WTC11 (cell line): ENCODE results near the gene TTLL13. TPM values are rescaled to one million over a fixed set of nuclear protein-coding genes. Genes with fewer than 3 reads are reported as not detected.
"Not testable (repeated sequence)": the region's sequence is repeated elsewhere in the genome, so short reads cannot be mapped to it uniquely, and the experiment has no call there.

ENCODE experiments used
- ATAC-seq: fragments of 200-7000 bp; cut with Tn5 transposase; 2 replicates; pipeline ENCODE4 v1.10.0; 2021; ENCODE audit warnings: mild to moderate bottlenecking, moderate library complexity
- CTCF ChIA-PET: fragments of 300-600 bp; sonication (Branson Sonifier 250); formaldehyde crosslinking; loops from one replicate; lab custom pipeline; 2021; ENCODE audit warnings: antibody characterized with exemption; lab: Charles Lee
- POLR2A ChIA-PET: fragments of 350-600 bp; sonication (Branson Sonifier 250); formaldehyde crosslinking; loops from one replicate; lab custom pipeline; 2021; ENCODE audit warnings: antibody characterized with exemption; lab: Charles Lee
- DNase-seq: peaks from one replicate; pipeline ENCODE4 v3.0.0; 2021; ENCODE audit warnings: low spot score
- H3K27ac Mint-ChIP-seq: 2 replicates; pipeline ENCODE4 v1.8.0; 2021; ENCODE audit warnings: mixed read lengths
- H3K27me3 Mint-ChIP-seq: 2 replicates; pipeline ENCODE4 v1.8.0; 2021; ENCODE audit warnings: low read depth, mild to moderate bottlenecking, moderate library complexity, mixed read lengths
- H3K36me3 Mint-ChIP-seq: 2 replicates; pipeline ENCODE4 v1.8.0; 2021; ENCODE audit warnings: mixed read lengths
- H3K4me1 Mint-ChIP-seq: 2 replicates; pipeline ENCODE4 v1.8.0; 2022; ENCODE audit warnings: mixed read lengths
- H3K4me3 Mint-ChIP-seq: 2 replicates; pipeline ENCODE4 v1.8.0; 2021; ENCODE audit warnings: mild to moderate bottlenecking, moderate library complexity, mixed read lengths
- H3K9me3 Mint-ChIP-seq: 2 replicates; pipeline ENCODE4 v1.8.0; 2021; ENCODE audit warnings: mixed read lengths
- CDX4 ChIP-seq: fragments of 250-450 bp; sonication (Bioruptor Pico); IDR thresholded peaks from 2 replicates; pipeline ENCODE4 v1.9.0; 2021; ENCODE audit warnings: moderate library complexity, mild to moderate bottlenecking, inconsistent platforms, borderline replicate concordance
- CREM ChIP-seq: sonication (generic); formaldehyde crosslinking; IDR thresholded peaks from 2 replicates; pipeline ENCODE4 v1.8.1; 2022; ENCODE audit warnings: mild to moderate bottlenecking, missing genetic modification reagents, moderate library complexity
- GABPB1 ChIP-seq: sonication (generic); formaldehyde crosslinking; IDR thresholded peaks from 2 replicates; pipeline ENCODE4 v1.8.1; 2023; ENCODE audit warnings: mild to moderate bottlenecking, missing genetic modification reagents
- JAZF1 ChIP-seq: fragments of 250-450 bp; sonication (Bioruptor Pico); IDR thresholded peaks from 2 replicates; pipeline ENCODE4 v1.9.0; 2021; ENCODE audit warnings: moderate library complexity, mild to moderate bottlenecking, inconsistent platforms
- MYBL2 ChIP-seq: sonication (generic); formaldehyde crosslinking; IDR thresholded peaks from 2 replicates; pipeline ENCODE4 v1.8.1; 2023; ENCODE audit warnings: mild to moderate bottlenecking, moderate library complexity, missing genetic modification reagents
- NR1H2 ChIP-seq: sonication (generic); formaldehyde crosslinking; IDR thresholded peaks from 2 replicates; pipeline ENCODE4 v1.9.0; 2021; ENCODE audit warnings: mild to moderate bottlenecking, moderate library complexity, missing genetic modification reagents
- ZBTB21 ChIP-seq: sonication (generic); formaldehyde crosslinking; IDR thresholded peaks from 2 replicates; pipeline ENCODE4 v1.8.1; 2023; ENCODE audit warnings: mild to moderate bottlenecking, missing genetic modification reagents, borderline replicate concordance
- ZNF121 ChIP-seq: sonication (generic); formaldehyde crosslinking; IDR thresholded peaks from 2 replicates; pipeline ENCODE4 v1.8.0; 2023; ENCODE audit warnings: missing genetic modification reagents
- ZNF317 ChIP-seq: sonication (generic); formaldehyde crosslinking; IDR thresholded peaks from 2 replicates; pipeline ENCODE4 v1.8.1; 2023; ENCODE audit warnings: low read depth, mild to moderate bottlenecking, moderate library complexity, missing genetic modification reagents, borderline replicate concordance
- ZNF425 ChIP-seq: fragments of 250-450 bp; sonication (Bioruptor Pico); conservative IDR thresholded peaks from 2 replicates; pipeline ENCODE4 v1.9.0; 2021; ENCODE audit warnings: mild to moderate bottlenecking
- total RNA-seq: library from RNA; stranded (reverse); gene quantifications from 3 replicates; pipeline ENCODE4 v1.2.3, GENCODE V29; 2021
- TF ChIP-seq, protein P1 (sequence below): sonication (generic); formaldehyde crosslinking; IDR thresholded peaks from 2 replicates; pipeline ENCODE4 v1.8.0; 2022; ENCODE audit warnings: mild to moderate bottlenecking, missing genetic modification reagents
- TF ChIP-seq, protein P2 (sequence below): sonication (generic); formaldehyde crosslinking; IDR thresholded peaks from 2 replicates; pipeline ENCODE4 v1.8.1; 2022; ENCODE audit warnings: mild to moderate bottlenecking, missing genetic modification reagents, moderate library complexity, borderline replicate concordance
- TF ChIP-seq, protein P3 (sequence below): sonication (generic); formaldehyde crosslinking; IDR thresholded peaks from 2 replicates; pipeline ENCODE4 v1.8.0; 2022; ENCODE audit warnings: mild to moderate bottlenecking, missing genetic modification reagents

TTLL13 gene
- total RNA-seq, 1 experiment from 2014 or later, result 0.48 TPM

- no peak for TF ChIP-seq GABPB1 (CRISPR knock-in tag)
Observed at GRCh38 chr15:90271459-90272166, 22.3 kb downstream of the TTLL13 start (continued).

DNA sequence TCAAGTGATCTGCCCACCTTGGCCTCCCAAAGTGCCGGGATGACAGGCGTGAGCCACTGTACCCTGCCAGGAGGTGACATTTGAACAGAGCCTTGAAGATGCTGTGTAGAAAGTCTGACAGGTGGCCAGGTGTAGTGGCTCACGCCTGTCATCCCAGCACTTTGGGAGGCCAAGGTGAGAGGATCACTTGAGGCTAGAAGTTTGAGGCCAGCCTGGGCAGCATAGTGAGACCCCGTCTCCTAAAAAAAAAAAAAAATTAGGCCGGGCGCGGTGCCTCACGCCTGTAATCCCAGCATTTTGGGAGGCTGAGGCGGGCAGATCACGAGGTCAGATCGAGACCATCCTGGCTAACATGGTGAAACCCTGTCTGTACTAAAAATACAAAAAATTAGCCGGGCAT, 29.1 kb downstream of the TTLL13 start:
- not testable (repeated sequence) for H3K36me3 Mint-ChIP-seq, H3K27ac Mint-ChIP-seq, H3K9me3 Mint-ChIP-seq, H3K4me1 Mint-ChIP-seq, DNase-seq, H3K27me3 Mint-ChIP-seq, ATAC-seq, H3K4me3 Mint-ChIP-seq
- ChIA-PET POLR2A (interaction anchor here (0.7 kb wide), 1 partner anchor 17 kb away, joined by 4 read pairs; no protein-coding TSS in a partner anchor), CTCF (interaction anchor here (2.6 kb wide), 1 partner anchor 15 kb away, joined by 11 read pairs; no protein-coding TSS in a partner anchor)
- 0 out of 2 replicates have a peak, but pooled peaks have one; percentile 36 for TF ChIP-seq ZNF121 (CRISPR knock-in tag)

DNA sequence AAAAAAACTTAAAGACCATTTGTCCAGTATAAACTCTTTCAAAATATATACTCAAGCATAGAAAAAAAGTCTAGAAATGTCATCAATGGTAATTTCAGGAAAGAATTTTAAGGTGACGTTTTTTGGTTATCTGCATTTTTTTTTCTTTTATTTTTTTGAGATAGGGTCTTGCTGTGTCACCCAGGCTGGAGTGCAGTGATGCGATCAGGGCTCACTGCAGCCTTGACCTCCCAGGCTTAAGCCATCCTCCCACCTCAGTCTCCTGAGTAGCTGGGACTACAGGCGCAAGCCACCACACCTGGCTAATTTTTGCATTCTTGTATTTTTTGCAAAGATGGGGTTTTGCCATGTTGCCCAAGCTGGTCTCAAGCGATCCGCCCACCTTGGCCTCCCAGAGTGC, 31.4 kb downstream of the TTLL13 start:
- POLR2A ChIA-PET, result interaction anchor here (0.6 to 1.5 kb wide), 2 partner anchors 31 to 181 kb away, joined by 3 to 4 read pairs; partner anchors contain the start of gene TTLL13
- not testable (repeated sequence) for H3K4me1 Mint-ChIP-seq, H3K36me3 Mint-ChIP-seq, H3K27me3 Mint-ChIP-seq, H3K4me3 Mint-ChIP-seq, ATAC-seq, H3K27ac Mint-ChIP-seq, DNase-seq, H3K9me3 Mint-ChIP-seq
- CTCF ChIA-PET, result interaction anchor here (1.0 to 2.6 kb wide), 6 partner anchors 12 to 137 kb away, joined by 3 to 11 read pairs (median 5); partner anchors contain the start of gene TTLL13

GRCh38 chr15:90281637-90282036, 32.3 kb downstream of the TTLL13 start:
- H3K4me3 Mint-ChIP-seq, H3K27me3 Mint-ChIP-seq, H3K36me3 Mint-ChIP-seq, H3K27ac Mint-ChIP-seq, ATAC-seq, DNase-seq, H3K9me3 Mint-ChIP-seq, H3K4me1 Mint-ChIP-seq, POLR2A ChIA-PET: not testable (repeated sequence)
- CTCF ChIA-PET, result interaction anchor here (0.7 to 3.1 kb wide), 4 partner anchors 12 to 138 kb away, joined by 3 to 12 read pairs (median 4); no protein-coding TSS in a partner anchor

DNA sequence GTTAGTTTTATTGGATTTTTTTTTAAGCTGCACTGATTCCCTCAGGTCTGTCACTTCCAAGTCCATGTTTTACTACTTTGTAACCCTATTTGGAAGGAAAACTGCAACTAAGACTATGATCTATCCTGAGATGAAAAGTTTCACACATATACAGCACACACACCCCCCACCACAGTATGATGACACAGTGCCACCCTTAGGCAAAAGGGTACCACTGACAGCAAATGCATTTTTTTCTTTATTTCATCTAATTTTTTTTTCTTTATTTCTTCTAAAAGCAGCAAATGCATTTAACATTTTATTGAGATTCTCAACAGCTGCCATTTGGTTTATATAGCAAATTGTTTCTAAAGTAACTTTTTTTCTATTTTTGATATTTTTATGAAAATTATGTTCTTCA, 37.3 kb downstream of the TTLL13 start:
- DNase-seq (no peak), ATAC-seq (peak; percentile 64)
- no peak overlapping the region for H3K4me3 Mint-ChIP-seq
- no peaks in the 10 kb centered on the region for H3K9me3 Mint-ChIP-seq
- H3K4me1 Mint-ChIP-seq, result peaks cover 15% of the 10 kb centered on the region
- POLR2A ChIA-PET, result interaction anchor here (0.9 kb wide), 1 partner anchor 21 kb away, joined by 3 read pairs; the partner anchor contains the start of gene NGRN
- no peaks in the 10 kb centered on the region for H3K27me3 Mint-ChIP-seq
- H3K36me3 Mint-ChIP-seq, result no peaks in the 10 kb centered on the region
- no peak overlapping the region for H3K27ac Mint-ChIP-seq
- CTCF ChIA-PET, result interaction anchor here (1.0 to 3.1 kb wide), 6 partner anchors 14 to 143 kb away, joined by 3 to 14 read pairs (median 4); partner anchors contain the start of genes CIB1 and GDPGP1
- TF ChIP-seq ZBTB21 (CRISPR knock-in tag), result no peak
- TF ChIP-seq, protein P1, sequence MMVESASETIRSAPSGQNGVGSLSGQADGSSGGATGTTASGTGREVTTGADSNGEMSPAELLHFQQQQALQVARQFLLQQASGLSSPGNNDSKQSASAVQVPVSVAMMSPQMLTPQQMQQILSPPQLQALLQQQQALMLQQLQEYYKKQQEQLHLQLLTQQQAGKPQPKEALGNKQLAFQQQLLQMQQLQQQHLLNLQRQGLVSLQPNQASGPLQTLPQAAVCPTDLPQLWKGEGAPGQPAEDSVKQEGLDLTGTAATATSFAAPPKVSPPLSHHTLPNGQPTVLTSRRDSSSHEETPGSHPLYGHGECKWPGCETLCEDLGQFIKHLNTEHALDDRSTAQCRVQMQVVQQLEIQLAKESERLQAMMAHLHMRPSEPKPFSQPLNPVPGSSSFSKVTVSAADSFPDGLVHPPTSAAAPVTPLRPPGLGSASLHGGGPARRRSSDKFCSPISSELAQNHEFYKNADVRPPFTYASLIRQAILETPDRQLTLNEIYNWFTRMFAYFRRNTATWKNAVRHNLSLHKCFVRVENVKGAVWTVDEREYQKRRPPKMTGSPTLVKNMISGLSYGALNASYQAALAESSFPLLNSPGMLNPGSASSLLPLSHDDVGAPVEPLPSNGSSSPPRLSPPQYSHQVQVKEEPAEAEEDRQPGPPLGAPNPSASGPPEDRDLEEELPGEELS, result no peak
- TF ChIP-seq, protein P2, sequence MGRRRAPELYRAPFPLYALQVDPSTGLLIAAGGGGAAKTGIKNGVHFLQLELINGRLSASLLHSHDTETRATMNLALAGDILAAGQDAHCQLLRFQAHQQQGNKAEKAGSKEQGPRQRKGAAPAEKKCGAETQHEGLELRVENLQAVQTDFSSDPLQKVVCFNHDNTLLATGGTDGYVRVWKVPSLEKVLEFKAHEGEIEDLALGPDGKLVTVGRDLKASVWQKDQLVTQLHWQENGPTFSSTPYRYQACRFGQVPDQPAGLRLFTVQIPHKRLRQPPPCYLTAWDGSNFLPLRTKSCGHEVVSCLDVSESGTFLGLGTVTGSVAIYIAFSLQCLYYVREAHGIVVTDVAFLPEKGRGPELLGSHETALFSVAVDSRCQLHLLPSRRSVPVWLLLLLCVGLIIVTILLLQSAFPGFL (CRISPR knock-in tag), result no peak
- no peak for TF ChIP-seq JAZF1 (CRISPR knock-in tag)
- TF ChIP-seq, protein P3, sequence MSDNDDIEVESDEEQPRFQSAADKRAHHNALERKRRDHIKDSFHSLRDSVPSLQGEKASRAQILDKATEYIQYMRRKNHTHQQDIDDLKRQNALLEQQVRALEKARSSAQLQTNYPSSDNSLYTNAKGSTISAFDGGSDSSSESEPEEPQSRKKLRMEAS (CRISPR knock-in tag), result no peak
- TF ChIP-seq NR1H2 (CRISPR knock-in tag), result no peak
- no peak for TF ChIP-seq CDX4 (CRISPR knock-in tag)
- TF ChIP-seq ZNF317 (CRISPR knock-in tag), result no peak
- TF ChIP-seq CREM (CRISPR knock-in tag), result no peak
- no peak for TF ChIP-seq ZNF425
- no peak for TF ChIP-seq MYBL2 (CRISPR knock-in tag)
